ENCODE data around the gene ZNF234.

DNA sequence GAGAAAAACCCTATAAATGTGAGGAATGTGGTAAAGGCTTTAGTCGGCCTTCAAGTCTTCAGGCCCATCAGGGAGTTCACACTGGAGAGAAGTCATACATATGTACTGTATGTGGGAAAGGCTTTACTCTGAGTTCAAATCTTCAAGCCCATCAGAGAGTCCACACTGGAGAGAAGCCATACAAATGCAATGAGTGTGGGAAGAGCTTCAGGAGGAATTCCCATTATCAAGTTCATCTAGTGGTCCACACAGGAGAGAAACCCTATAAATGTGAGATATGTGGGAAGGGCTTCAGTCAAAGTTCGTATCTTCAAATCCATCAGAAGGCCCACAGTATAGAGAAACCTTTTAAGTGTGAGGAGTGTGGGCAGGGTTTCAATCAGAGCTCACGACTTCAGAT lies 35.2 kb downstream of the ZNF234 start:
- TF ChIP-seq, protein P1, sequence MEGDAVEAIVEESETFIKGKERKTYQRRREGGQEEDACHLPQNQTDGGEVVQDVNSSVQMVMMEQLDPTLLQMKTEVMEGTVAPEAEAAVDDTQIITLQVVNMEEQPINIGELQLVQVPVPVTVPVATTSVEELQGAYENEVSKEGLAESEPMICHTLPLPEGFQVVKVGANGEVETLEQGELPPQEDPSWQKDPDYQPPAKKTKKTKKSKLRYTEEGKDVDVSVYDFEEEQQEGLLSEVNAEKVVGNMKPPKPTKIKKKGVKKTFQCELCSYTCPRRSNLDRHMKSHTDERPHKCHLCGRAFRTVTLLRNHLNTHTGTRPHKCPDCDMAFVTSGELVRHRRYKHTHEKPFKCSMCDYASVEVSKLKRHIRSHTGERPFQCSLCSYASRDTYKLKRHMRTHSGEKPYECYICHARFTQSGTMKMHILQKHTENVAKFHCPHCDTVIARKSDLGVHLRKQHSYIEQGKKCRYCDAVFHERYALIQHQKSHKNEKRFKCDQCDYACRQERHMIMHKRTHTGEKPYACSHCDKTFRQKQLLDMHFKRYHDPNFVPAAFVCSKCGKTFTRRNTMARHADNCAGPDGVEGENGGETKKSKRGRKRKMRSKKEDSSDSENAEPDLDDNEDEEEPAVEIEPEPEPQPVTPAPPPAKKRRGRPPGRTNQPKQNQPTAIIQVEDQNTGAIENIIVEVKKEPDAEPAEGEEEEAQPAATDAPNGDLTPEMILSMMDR (IDR thresholded peaks at IDR 0.05): no peak
- TF ChIP-seq SIN3A (IDR thresholded peaks at IDR 0.05; ENCODE audit: borderline replicate concordance, insufficient read depth, low read depth, low read length) (no peak), POLR2AphosphoS5 (IDR thresholded peaks at IDR 0.05; ENCODE audit: low read depth, low read length) (no peak)

All from Panc1 (cell line).